RWPE1 (cell line): Measurements from ENCODE around the gene POLR3B.

Experiments used
- CTCF ChIA-PET: fragments of 350-600 bp; sonication (Branson Sonifier 250); formaldehyde crosslinking; extraction: SDS; loops from one replicate; lab custom pipeline; 2021; lab: Yijun Ruan, JAX
- POLR2A ChIA-PET: fragments of 400-600 bp; formaldehyde crosslinking; extraction: SDS; loops from one replicate; lab custom pipeline; 2020; ENCODE audit warnings: antibody characterized with exemption; ENCODE audit not compliant: low non-redundant PET; lab: Yijun Ruan, JAX
- DNase-seq: peaks from one replicate; pipeline ENCODE4 v3.0.0; 2012; ENCODE audit warnings: low spot score
- H3K27ac ChIP-seq: fragments of 450-650 bp; 2 replicates; pipeline ENCODE4 v1.5.1; 2017
- CTCF ChIP-seq: fragments of 450-650 bp; conservative IDR thresholded peaks from 2 replicates; pipeline ENCODE4 v1.5.1; 2017; ENCODE audit warnings: low read depth, mild to moderate bottlenecking

Gene POLR3B

DNA sequence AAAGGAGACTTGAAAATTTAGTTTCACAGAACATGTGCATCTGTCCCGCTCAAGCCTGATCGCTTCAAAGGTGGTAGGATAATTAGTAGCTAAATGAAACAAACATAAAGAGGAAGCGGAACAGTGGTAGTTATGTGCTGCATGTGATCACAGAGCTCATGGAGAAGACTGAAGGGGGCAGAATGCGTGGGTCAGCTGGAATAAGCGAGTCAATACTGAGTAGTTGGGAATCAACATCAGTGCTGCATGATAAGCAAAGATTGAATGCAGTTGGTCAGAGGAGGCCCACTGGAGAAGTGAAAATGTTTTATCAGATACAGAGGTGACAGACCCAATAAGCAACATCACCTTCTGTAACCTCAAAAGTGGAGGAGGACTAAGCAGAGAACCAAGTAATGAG, 130.1 kb downstream of the POLR3B start:
- DNase-seq = no peak
- TF ChIP-seq CTCF = no peak
- POLR2A ChIA-PET = no interaction called here
- CTCF ChIA-PET = no interaction called here
- no peak overlapping the region for H3K27ac ChIP-seq

- ChIA-PET CTCF (interaction anchor here (1.1 kb wide), 1 partner anchor 29 kb away, joined by 3 read pairs; no protein-coding TSS in a partner anchor), POLR2A (no interaction called here)
- H3K27ac ChIP-seq = no peak overlapping the region
- no peak for TF ChIP-seq CTCF
- no peak for DNase-seq
Observed at GRCh38 chr12:106488884-106489283, 131.3 kb downstream of the POLR3B start.

DNA sequence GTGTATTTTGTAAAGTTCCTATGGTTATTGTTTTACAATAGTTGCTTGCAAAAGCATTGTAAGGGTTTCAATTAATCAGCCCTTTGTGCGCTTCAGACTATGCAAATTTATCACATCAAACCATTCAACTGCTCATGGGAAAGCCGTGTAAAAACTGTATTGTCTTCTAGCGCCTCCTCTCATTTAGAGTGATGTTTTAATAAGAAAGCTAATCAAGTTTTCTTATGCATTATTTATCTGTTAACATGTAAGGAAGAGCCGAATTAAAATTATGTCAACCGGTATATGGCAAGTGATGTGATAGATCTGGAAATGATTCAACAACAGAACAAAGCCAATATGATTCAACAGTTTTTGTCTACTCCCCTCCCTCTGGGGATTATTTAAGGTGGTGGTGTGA, 132.7 kb downstream of the POLR3B start:
- CTCF ChIA-PET = no interaction called here
- no peak for TF ChIP-seq CTCF
- POLR2A ChIA-PET = no interaction called here
- no peak for DNase-seq
- H3K27ac ChIP-seq = no peak overlapping the region

GRCh38 chr12:106492857-106493256, 135.3 kb downstream of the POLR3B start:
- TF ChIP-seq CTCF = no peak
- DNase-seq = no peak
- no peak overlapping the region for H3K27ac ChIP-seq
- ChIA-PET CTCF (interaction anchor here (0.5 kb wide), 1 partner anchor 424 kb away, joined by 3 read pairs; no protein-coding TSS in a partner anchor), POLR2A (no interaction called here)

GRCh38 chr12:106493531-106493930, 136.0 kb downstream of the POLR3B start:
- CTCF ChIA-PET = interaction anchor here (0.5 to 1.3 kb wide), 2 partner anchors 8 to 423 kb away, joined by 3 read pairs; no protein-coding TSS in a partner anchor
- POLR2A ChIA-PET = no interaction called here
- TF ChIP-seq CTCF = no peak
- no peak overlapping the region for H3K27ac ChIP-seq
- no peak for DNase-seq

- H3K27ac ChIP-seq = no peak overlapping the region
- TF ChIP-seq CTCF = no peak
- POLR2A ChIA-PET = no interaction called here
- no peak for DNase-seq
- CTCF ChIA-PET = interaction anchor here (0.7 kb wide), 1 partner anchor 1962 kb away, joined by 3 read pairs; no protein-coding TSS in a partner anchor
Observed at GRCh38 chr12:106495354-106495965, 137.9 kb downstream of the POLR3B start.
